Measurements from ENCODE around the gene ANKH. TPM values are rescaled to one million over a fixed set of nuclear protein-coding genes. Genes with fewer than 3 reads are reported as not detected.

Gene ANKH
- total RNA-seq, 4 donors from 2014 or later: 33.4 to 49.4 (median 38.0) TPM

- Histone ChIP-seq H3K4me1 (peaks cover 10 to 28% (median 17%) of the 10 kb centered on the region in 4 donors), H3K4me3 (no peak overlapping the region), H3K27me3 (no peaks in the 10 kb centered on the region), H3K9me3 (no peaks in the 10 kb centered on the region), H3K27ac (replicated peaks in 1 of 4) (no peak overlapping the region), H3K36me3 (peaks cover 0 to 37% (median 22%) of the 10 kb centered on the region in 4 donors)
- no peak for TF ChIP-seq POLR2A (IDR thresholded peaks at IDR 0.05; ENCODE audit: low read depth)
- no peak for TF ChIP-seq EP300 (IDR thresholded peaks at IDR 0.05)
- TF ChIP-seq POLR2AphosphoS5 (IDR thresholded peaks at IDR 0.05): no peak
- TF ChIP-seq CTCF (IDR thresholded peaks at IDR 0.05): no peak
- DNase-seq (ENCODE audit: extremely low spot score): no peak
- intact Hi-C loops (cut with DNase I): loop anchor here (5.0 kb wide), 1 partner anchor 146 kb away; the partner anchor contains the start of gene ANKH
- WGBS: 87% methylated on average over 14 of the region's 14 CpGs
Observed at GRCh38 chr5:14726066-14726838, 145.3 kb downstream of the ANKH start.

- no peaks in the 10 kb centered on the region for H3K27me3 ChIP-seq
- H3K9me3 ChIP-seq: no peaks in the 10 kb centered on the region
- H3K36me3 ChIP-seq: peaks cover 0 to 27% (median 13%) of the 10 kb centered on the region in 4 donors
- H3K4me1 ChIP-seq: peaks cover 10 to 28% (median 17%) of the 10 kb centered on the region in 4 donors
- WGBS: 82% methylated on average over 10 of the region's 10 CpGs
- TF ChIP-seq POLR2AphosphoS5 (IDR thresholded peaks at IDR 0.05): no peak
- no peak for TF ChIP-seq EP300 (IDR thresholded peaks at IDR 0.05)
- no peak for TF ChIP-seq CTCF (IDR thresholded peaks at IDR 0.05)
- no peak for TF ChIP-seq POLR2A (IDR thresholded peaks at IDR 0.05; ENCODE audit: low read depth)
- no peak overlapping the region for H3K4me3 ChIP-seq
- intact Hi-C loops (cut with DNase I): loop anchor here (5.0 kb wide), 1 partner anchor 148 kb away; the partner anchor contains the start of gene ANKH
- H3K27ac ChIP-seq (replicated peaks in 1 of 4): no peak overlapping the region
- no peak for DNase-seq (ENCODE audit: extremely low spot score)
Observed at GRCh38 chr5:14724633-14725032, 146.9 kb downstream of the ANKH start.

GRCh38 chr5:14723701-14724132 is 147.9 kb downstream of the ANKH start:
- TF ChIP-seq POLR2A (IDR thresholded peaks at IDR 0.05; ENCODE audit: low read depth): no peak
- no peak for TF ChIP-seq EP300 (IDR thresholded peaks at IDR 0.05)
- no peak for TF ChIP-seq CTCF (IDR thresholded peaks at IDR 0.05)
- no peak for TF ChIP-seq POLR2AphosphoS5 (IDR thresholded peaks at IDR 0.05)
- intact Hi-C loops (cut with DNase I): no loop called here
- no peak for DNase-seq (ENCODE audit: extremely low spot score)
- H3K4me3 ChIP-seq: no peak overlapping the region
- no peaks in the 10 kb centered on the region for H3K27me3 ChIP-seq
- H3K9me3 ChIP-seq: no peaks in the 10 kb centered on the region
- 69% methylated on average over 4 of the region's 4 CpGs for WGBS
- no peak overlapping the region for H3K27ac ChIP-seq (replicated peaks in 1 of 4)
- peaks cover 0 to 24% (median 7%) of the 10 kb centered on the region in 4 donors for H3K36me3 ChIP-seq
- peaks cover 10 to 27% (median 17%) of the 10 kb centered on the region in 4 donors for H3K4me1 ChIP-seq

GRCh38 chr5:14722923-14723322 is 148.7 kb downstream of the ANKH start:
- H3K27ac ChIP-seq (replicated peaks in 1 of 4): no peak overlapping the region
- H3K4me1 ChIP-seq: peaks cover 8 to 19% (median 12%) of the 10 kb centered on the region in 4 donors
- TF ChIP-seq CTCF (IDR thresholded peaks at IDR 0.05) (no peak), POLR2A (IDR thresholded peaks at IDR 0.05; ENCODE audit: low read depth) (no peak), EP300 (IDR thresholded peaks at IDR 0.05) (no peak), POLR2AphosphoS5 (IDR thresholded peaks at IDR 0.05) (no peak)
- no peaks in the 10 kb centered on the region for H3K27me3 ChIP-seq
- WGBS: 95% methylated on average over 8 of the region's 8 CpGs
- H3K4me3 ChIP-seq: no peak overlapping the region
- DNase-seq (ENCODE audit: extremely low spot score): no peak
- H3K9me3 ChIP-seq: no peaks in the 10 kb centered on the region
- peaks cover 0 to 26% (median 6%) of the 10 kb centered on the region in 4 donors for H3K36me3 ChIP-seq
- intact Hi-C loops (cut with DNase I): no loop called here
